ENCODE measurements around the gene C19orf47. TPM values are rescaled to one million over a fixed set of nuclear protein-coding genes. Genes with fewer than 3 reads are reported as not detected.

Gene C19orf47
- total RNA-seq, 1 experiment from 2014 or later: 14.9 TPM

DNA sequence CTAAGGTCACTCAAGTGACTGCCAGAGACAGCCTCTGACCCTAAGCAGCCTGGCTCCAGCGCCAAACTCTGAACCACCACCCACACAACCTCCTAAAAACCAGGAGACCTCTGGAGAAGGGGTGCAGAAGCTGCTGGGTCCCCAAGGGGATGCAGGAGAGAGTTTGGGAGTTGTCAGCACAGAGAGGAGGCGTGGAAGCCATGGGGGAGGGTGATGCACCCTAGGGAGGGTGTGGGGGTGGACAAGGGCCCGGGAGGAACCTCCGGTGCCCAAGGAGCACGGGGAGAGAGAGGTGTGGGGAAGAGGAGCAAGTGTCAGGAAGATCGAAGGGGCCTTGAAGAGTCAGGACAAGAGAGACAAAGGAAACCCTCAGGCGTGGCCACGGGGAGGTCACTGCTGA, 43.9 kb upstream of the C19orf47 start:
- BruUV-seq (replicated peaks): no TSS peak

DNA sequence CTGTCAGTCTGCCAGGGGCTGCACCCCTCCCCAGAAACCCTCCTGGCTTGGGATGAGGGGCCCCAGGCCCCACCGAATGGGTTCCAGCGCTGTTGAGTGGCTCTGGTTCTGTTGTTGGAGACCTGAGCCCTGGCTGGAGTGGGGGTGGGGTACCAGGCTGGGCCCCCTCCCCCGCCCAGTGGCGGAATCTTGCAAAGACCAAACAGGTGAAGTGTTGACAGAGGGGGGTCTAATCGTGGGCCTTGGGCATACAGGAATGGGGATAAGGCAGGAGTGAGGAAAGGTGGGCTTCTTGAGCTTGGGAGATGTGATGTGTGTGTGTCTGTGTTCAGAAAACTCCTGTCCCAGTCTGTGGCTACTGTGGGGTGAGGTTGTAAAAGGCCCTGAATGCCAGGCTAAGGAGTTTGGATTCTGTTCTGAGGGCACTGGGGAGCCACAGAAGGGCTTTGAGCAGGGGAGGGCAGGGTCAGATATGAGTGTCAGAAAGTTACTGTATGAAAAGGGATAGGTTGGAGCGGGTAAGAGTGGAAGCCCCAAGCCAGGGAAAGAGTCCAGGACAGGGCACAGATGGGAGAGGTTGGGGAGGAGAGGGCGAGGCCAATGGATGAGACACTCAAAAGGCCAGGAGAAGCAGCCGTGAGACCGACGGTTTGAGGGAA, 42.0 kb upstream of the C19orf47 start, which contains the start of gene HIPK4:
Gene HIPK4, minus strand, starts transcription at position 98 of the 659 bp plus-strand sequence. CDS start 279 bp downstream, outside the sequence.
- BruUV-seq (replicated peaks): no TSS peak
- H3K36me3 Mint-ChIP-seq (ENCODE audit: insufficient read depth, unreplicated experiment): peaks cover 5% of the 10 kb centered on the region
- H3K27ac Mint-ChIP-seq (ENCODE audit: low read depth, unreplicated experiment): no peak within 1 kb of the TSS
- intact Hi-C loops (cut with micrococcal nuclease): no loop called here
- H3K4me3 Mint-ChIP-seq (ENCODE audit: unreplicated experiment): no peak within 1 kb of the TSS
- ChIA-PET CTCF (interaction anchor here (0.9 kb wide), 1 partner anchor 31 kb away, joined by 3 read pairs; no protein-coding TSS in a partner anchor), POLR2A (no interaction called here)
- H3K9me3 Mint-ChIP-seq (ENCODE audit: unreplicated experiment): no peaks in the 10 kb centered on the region
- TF ChIP-seq, protein P1, sequence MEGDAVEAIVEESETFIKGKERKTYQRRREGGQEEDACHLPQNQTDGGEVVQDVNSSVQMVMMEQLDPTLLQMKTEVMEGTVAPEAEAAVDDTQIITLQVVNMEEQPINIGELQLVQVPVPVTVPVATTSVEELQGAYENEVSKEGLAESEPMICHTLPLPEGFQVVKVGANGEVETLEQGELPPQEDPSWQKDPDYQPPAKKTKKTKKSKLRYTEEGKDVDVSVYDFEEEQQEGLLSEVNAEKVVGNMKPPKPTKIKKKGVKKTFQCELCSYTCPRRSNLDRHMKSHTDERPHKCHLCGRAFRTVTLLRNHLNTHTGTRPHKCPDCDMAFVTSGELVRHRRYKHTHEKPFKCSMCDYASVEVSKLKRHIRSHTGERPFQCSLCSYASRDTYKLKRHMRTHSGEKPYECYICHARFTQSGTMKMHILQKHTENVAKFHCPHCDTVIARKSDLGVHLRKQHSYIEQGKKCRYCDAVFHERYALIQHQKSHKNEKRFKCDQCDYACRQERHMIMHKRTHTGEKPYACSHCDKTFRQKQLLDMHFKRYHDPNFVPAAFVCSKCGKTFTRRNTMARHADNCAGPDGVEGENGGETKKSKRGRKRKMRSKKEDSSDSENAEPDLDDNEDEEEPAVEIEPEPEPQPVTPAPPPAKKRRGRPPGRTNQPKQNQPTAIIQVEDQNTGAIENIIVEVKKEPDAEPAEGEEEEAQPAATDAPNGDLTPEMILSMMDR (IDR thresholded peaks at IDR 0.05; ENCODE audit: unreplicated experiment): no peak
- peaks cover 17% of the 10 kb centered on the region for H3K27me3 Mint-ChIP-seq (ENCODE audit: insufficient read depth, unreplicated experiment)
- no peak for DNase-seq (ENCODE audit: unreplicated experiment)
- H3K4me1 Mint-ChIP-seq (ENCODE audit: insufficient read depth, unreplicated experiment): no peaks in the 10 kb centered on the region

More for the DNA sequence above, 43.9 kb upstream of the C19orf47 start:
- no peak overlapping the region for H3K4me3 Mint-ChIP-seq (ENCODE audit: unreplicated experiment)
- TF ChIP-seq, protein P1 (IDR thresholded peaks at IDR 0.05; ENCODE audit: unreplicated experiment): no peak
- H3K4me1 Mint-ChIP-seq (ENCODE audit: insufficient read depth, unreplicated experiment): no peaks in the 10 kb centered on the region
- H3K27ac Mint-ChIP-seq (ENCODE audit: low read depth, unreplicated experiment): no peak overlapping the region
- CTCF ChIA-PET: interaction anchor here (0.6 kb wide), 1 partner anchor 27 kb away, joined by 5 read pairs; no protein-coding TSS in a partner anchor
- no peak for DNase-seq (ENCODE audit: unreplicated experiment)
- POLR2A ChIA-PET: no interaction called here
- no peaks in the 10 kb centered on the region for H3K9me3 Mint-ChIP-seq (ENCODE audit: unreplicated experiment)
- intact Hi-C loops (cut with micrococcal nuclease): no loop called here
- H3K27me3 Mint-ChIP-seq (ENCODE audit: insufficient read depth, unreplicated experiment): peaks cover 5% of the 10 kb centered on the region
- H3K36me3 Mint-ChIP-seq (ENCODE audit: insufficient read depth, unreplicated experiment): peaks cover 5% of the 10 kb centered on the region

DNA sequence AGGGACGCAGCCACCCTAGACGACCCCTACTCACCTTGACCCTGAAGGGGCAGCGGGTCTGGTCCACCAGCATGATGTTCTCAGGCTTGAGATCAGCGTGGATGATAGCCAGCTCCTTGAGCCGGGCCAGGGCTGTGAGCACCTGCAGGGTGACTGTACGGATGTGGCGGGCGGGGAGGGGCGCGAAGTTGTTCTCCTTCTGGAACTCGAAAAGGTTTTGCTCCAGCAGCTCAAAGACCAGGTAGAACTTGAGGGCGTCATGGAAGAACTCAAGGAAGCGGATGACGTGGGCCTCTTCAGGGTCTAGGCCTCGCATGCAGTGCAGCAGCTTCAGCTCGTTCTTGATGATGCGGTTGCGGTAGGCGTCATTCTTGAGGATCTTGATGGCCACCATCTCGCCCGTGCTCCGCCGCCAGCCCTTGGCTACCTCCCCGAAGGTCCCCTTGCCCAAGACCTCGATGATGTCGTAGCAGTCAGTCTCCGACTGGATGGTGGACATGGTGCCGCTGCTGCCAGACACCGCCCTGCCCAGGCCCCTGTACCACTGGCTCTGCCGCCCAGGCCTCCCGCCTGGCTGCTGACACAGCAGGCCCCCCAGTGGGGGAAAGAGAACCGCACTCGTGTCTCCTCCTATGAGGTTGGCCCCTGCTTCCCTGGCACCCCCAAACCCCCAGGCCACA, 41.3 kb upstream of the C19orf47 start:
- DNase-seq (ENCODE audit: unreplicated experiment): no peak
- TF ChIP-seq, protein P1 (IDR thresholded peaks at IDR 0.05; ENCODE audit: unreplicated experiment): no peak
- H3K4me3 Mint-ChIP-seq (ENCODE audit: unreplicated experiment): no peak overlapping the region
- H3K9me3 Mint-ChIP-seq (ENCODE audit: unreplicated experiment): no peaks in the 10 kb centered on the region
- CTCF ChIA-PET: interaction anchor here (0.7 kb wide), 2 partner anchors 84 to 754 kb away, joined by 3 to 4 read pairs; no protein-coding TSS in a partner anchor
- intact Hi-C loops (cut with micrococcal nuclease): no loop called here
- H3K27me3 Mint-ChIP-seq (ENCODE audit: insufficient read depth, unreplicated experiment): peaks cover 23% of the 10 kb centered on the region
- H3K27ac Mint-ChIP-seq (ENCODE audit: low read depth, unreplicated experiment): no peak overlapping the region
- peaks cover 5% of the 10 kb centered on the region for H3K36me3 Mint-ChIP-seq (ENCODE audit: insufficient read depth, unreplicated experiment)
- no TSS peak for BruUV-seq (replicated peaks)
- POLR2A ChIA-PET: no interaction called here
- no peaks in the 10 kb centered on the region for H3K4me1 Mint-ChIP-seq (ENCODE audit: insufficient read depth, unreplicated experiment)

DNA sequence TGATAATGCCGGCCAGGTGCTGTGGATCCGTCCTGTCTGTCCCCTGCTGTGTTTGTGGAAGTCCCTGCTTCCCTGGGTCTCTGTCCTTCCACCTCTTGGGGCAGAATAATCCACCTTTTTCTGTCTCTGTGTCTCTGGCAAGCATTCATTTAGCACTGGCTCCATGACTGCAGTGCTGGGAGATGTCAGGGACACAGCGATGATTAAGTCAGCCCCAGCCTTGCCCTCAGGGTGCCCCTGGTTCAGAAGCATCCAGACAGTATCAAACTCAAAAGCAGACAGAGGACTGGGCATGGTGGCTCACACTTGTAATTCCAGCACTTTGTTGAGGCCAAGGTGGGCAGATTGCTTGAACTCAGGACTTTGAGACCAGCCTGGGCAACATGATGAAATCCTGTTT, 40.3 kb upstream of the C19orf47 start:
- H3K27me3 Mint-ChIP-seq (ENCODE audit: insufficient read depth, unreplicated experiment): peaks cover 25% of the 10 kb centered on the region
- DNase-seq (ENCODE audit: unreplicated experiment): no peak
- no TSS peak for BruUV-seq (replicated peaks)
- H3K4me1 Mint-ChIP-seq (ENCODE audit: insufficient read depth, unreplicated experiment): no peaks in the 10 kb centered on the region
- H3K36me3 Mint-ChIP-seq (ENCODE audit: insufficient read depth, unreplicated experiment): peaks cover 5% of the 10 kb centered on the region
- no peak overlapping the region for H3K27ac Mint-ChIP-seq (ENCODE audit: low read depth, unreplicated experiment)
- intact Hi-C loops (cut with micrococcal nuclease): no loop called here
- TF ChIP-seq, protein P1 (IDR thresholded peaks at IDR 0.05; ENCODE audit: unreplicated experiment): no peak
- no peaks in the 10 kb centered on the region for H3K9me3 Mint-ChIP-seq (ENCODE audit: unreplicated experiment)
- ChIA-PET POLR2A (no interaction called here), CTCF (interaction anchor here (0.7 kb wide), 1 partner anchor 755 kb away, joined by 3 read pairs; no protein-coding TSS in a partner anchor)
- H3K4me3 Mint-ChIP-seq (ENCODE audit: unreplicated experiment): no peak overlapping the region

Data from MCF 10A (cell line).